ENCODE measurements around the gene PHC2. TPM values are rescaled to one million over a fixed set of nuclear protein-coding genes. Genes with fewer than 3 reads are reported as not detected.

PHC2 gene
- total RNA-seq, 1 experiment from 2014 or later: 176 TPM

GRCh38 chr1:33394770-33395169 is 36.1 kb downstream of the PHC2 start:
- Histone ChIP-seq H3K4me2 (ENCODE audit: low read length) (no peak overlapping the region), H2AFZ (ENCODE audit: low read depth, low read length, poor library complexity, severe bottlenecking) (no peak overlapping the region), H3K4me1 (ENCODE audit: control insufficient read depth in 1 of 2, insufficient read depth in 2 of 2, low read length in 2 of 2) (no peaks in the 10 kb centered on the region), H3K9ac (ENCODE audit: low read length) (no peak overlapping the region), H4K20me1 (ENCODE audit: insufficient read depth) (peaks cover 15% of the 10 kb centered on the region; the same call in 1 of the 2 replicates), H3K27ac (ENCODE audit: low read depth, low read length) (no peak overlapping the region), H3K9me3 (ENCODE audit: control insufficient read depth in 1 of 2, insufficient read depth in 1 of 2, low read depth in 1 of 2, low read length in 2 of 2) (no peaks in the 10 kb centered on the region), H3K27me3 (ENCODE audit: insufficient read depth, low read length) (no peaks in the 10 kb centered on the region), H3K79me2 (ENCODE audit: insufficient read depth, low read length) (peaks cover 96% of the 10 kb centered on the region), H3K9me2 (ENCODE audit: insufficient read depth) (no peaks in the 10 kb centered on the region), H3K4me3 (replicated peaks in 1 of 2; ENCODE audit: low read depth in 1 of 2, low read length in 2 of 2) (no peak overlapping the region), H3K36me3 (ENCODE audit: control insufficient read depth in 1 of 2, insufficient read depth in 2 of 2, low read length in 2 of 2) (peaks cover 13 to 18% of the 10 kb centered on the region in 2 experiments; a peak in 3 of 4 replicates)
- no TSS peak for BruUV-seq (replicated peaks)
- ATAC-seq: no peak
- intact Hi-C loops (cut with micrococcal nuclease): no loop called here
- no peak for TF ChIP-seq SP1 (IDR thresholded peaks at IDR 0.05; ENCODE audit: low read depth)
- TF ChIP-seq, protein P1, sequence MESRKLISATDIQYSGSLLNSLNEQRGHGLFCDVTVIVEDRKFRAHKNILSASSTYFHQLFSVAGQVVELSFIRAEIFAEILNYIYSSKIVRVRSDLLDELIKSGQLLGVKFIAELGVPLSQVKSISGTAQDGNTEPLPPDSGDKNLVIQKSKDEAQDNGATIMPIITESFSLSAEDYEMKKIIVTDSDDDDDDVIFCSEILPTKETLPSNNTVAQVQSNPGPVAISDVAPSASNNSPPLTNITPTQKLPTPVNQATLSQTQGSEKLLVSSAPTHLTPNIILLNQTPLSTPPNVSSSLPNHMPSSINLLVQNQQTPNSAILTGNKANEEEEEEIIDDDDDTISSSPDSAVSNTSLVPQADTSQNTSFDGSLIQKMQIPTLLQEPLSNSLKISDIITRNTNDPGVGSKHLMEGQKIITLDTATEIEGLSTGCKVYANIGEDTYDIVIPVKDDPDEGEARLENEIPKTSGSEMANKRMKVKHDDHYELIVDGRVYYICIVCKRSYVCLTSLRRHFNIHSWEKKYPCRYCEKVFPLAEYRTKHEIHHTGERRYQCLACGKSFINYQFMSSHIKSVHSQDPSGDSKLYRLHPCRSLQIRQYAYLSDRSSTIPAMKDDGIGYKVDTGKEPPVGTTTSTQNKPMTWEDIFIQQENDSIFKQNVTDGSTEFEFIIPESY (IDR thresholded peaks at IDR 0.05; ENCODE audit: extremely low read depth, insufficient replicate concordance, low read length): no peak
- TF ChIP-seq CEBPB (IDR thresholded peaks at IDR 0.05; ENCODE audit: low read depth): no peak
- no peak for TF ChIP-seq POLR2A (IDR thresholded peaks at IDR 0.05; ENCODE audit: borderline replicate concordance, extremely low read depth, insufficient read depth, insufficient read length)
- TF ChIP-seq EZH2 (IDR thresholded peaks at IDR 0.05): no peak
- TF ChIP-seq, protein P2, sequence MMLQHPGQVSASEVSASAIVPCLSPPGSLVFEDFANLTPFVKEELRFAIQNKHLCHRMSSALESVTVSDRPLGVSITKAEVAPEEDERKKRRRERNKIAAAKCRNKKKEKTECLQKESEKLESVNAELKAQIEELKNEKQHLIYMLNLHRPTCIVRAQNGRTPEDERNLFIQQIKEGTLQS (IDR thresholded peaks at IDR 0.05): no peak
- TF ChIP-seq EZH2phosphoT487 (IDR thresholded peaks at IDR 0.05; ENCODE audit: borderline replicate concordance): no peak
- TF ChIP-seq SRF (IDR thresholded peaks at IDR 0.05; ENCODE audit: low read depth): no peak
- no peak for TF ChIP-seq JUND (IDR thresholded peaks at IDR 0.05)
- no peak for TF ChIP-seq TCF7L2 (IDR thresholded peaks at IDR 0.05; ENCODE audit: borderline replicate concordance, extremely low read depth, insufficient read depth, insufficient read length)
- no peak for TF ChIP-seq MAX (IDR thresholded peaks at IDR 0.05)
- no peak for TF ChIP-seq FOSL1 (IDR thresholded peaks at IDR 0.05; ENCODE audit: low read depth)
- no peak for TF ChIP-seq CBX3 (IDR thresholded peaks at IDR 0.05; ENCODE audit: low read depth)
- TF ChIP-seq, protein P3, sequence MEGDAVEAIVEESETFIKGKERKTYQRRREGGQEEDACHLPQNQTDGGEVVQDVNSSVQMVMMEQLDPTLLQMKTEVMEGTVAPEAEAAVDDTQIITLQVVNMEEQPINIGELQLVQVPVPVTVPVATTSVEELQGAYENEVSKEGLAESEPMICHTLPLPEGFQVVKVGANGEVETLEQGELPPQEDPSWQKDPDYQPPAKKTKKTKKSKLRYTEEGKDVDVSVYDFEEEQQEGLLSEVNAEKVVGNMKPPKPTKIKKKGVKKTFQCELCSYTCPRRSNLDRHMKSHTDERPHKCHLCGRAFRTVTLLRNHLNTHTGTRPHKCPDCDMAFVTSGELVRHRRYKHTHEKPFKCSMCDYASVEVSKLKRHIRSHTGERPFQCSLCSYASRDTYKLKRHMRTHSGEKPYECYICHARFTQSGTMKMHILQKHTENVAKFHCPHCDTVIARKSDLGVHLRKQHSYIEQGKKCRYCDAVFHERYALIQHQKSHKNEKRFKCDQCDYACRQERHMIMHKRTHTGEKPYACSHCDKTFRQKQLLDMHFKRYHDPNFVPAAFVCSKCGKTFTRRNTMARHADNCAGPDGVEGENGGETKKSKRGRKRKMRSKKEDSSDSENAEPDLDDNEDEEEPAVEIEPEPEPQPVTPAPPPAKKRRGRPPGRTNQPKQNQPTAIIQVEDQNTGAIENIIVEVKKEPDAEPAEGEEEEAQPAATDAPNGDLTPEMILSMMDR (IDR thresholded peaks at IDR 0.05 in 2 of 3, conservative IDR thresholded peaks at IDR 0.05 in 1 of 3; ENCODE audit: borderline replicate concordance in 1 of 3, insufficient read depth in 1 of 3, low read depth in 2 of 3, low read length in 2 of 3): no peak
- no peak for TF ChIP-seq YY1 (IDR thresholded peaks at IDR 0.05; ENCODE audit: extremely low read depth, insufficient replicate concordance, low read depth, low read length)
- no peak for TF ChIP-seq EGR1 (IDR thresholded peaks at IDR 0.05; ENCODE audit: low read depth)
- CTCF ChIA-PET: no interaction called here
- no peak for DNase-seq (ENCODE audit: low read depth, low spot score)
- POLR2A ChIA-PET: no interaction called here
- RAD21 ChIA-PET (ENCODE audit: low non-redundant PET in 1 of 2, low total read pairs in 2 of 2, uncharacterized antibody in 2 of 2, unreplicated experiment in 2 of 2): no interaction called here

Data from HCT116 (cell line).